HepG2 (cell line): ENCODE data around the gene CYP2J2. TPM values are rescaled to one million over a fixed set of nuclear protein-coding genes. Genes with fewer than 3 reads are reported as not detected.
A peak's percentile ranks its signal among the peaks of the same experiment; 100 is the strongest.

Experiments used
- BORCS8-MEF2B ChIP-seq: sonication (generic); formaldehyde crosslinking; IDR thresholded peaks from 2 replicates; pipeline ENCODE4 v1.8.0; 2022; ENCODE audit warnings: mild to moderate bottlenecking, missing genetic modification reagents
- ESRRA ChIP-seq: sonication (generic); formaldehyde crosslinking; IDR thresholded peaks from 2 replicates; pipeline ENCODE4 v1.5.1; 2020; ENCODE audit warnings: mild to moderate bottlenecking, low read depth, missing genetic modification reagents
- GATAD1 ChIP-seq: IDR thresholded peaks from 2 replicates; pipeline ENCODE4 v1.6.1; 2016; ENCODE audit warnings: missing genetic modification reagents, missing compliant biosample characterization
- NCOR1 ChIP-seq: fragments of 200-600 bp; sonication (generic); IDR thresholded peaks from 2 replicates; pipeline ENCODE4 v1.7.0; 2017; ENCODE audit warnings: antibody characterized with exemption, low read length, borderline replicate concordance
- NFYC ChIP-seq: IDR thresholded peaks from 2 replicates; pipeline ENCODE4 v1.6.1; 2016; ENCODE audit warnings: missing genetic modification reagents, missing compliant biosample characterization
- PLRG1 ChIP-seq: fragments of 450-650 bp; conservative IDR thresholded peaks from 2 replicates; pipeline ENCODE4 v1.6.1; 2016
- RFX3 ChIP-seq: IDR thresholded peaks from 2 replicates; pipeline ENCODE4 v1.6.1; 2016; ENCODE audit warnings: missing biosample characterization, missing genetic modification reagents
- SP5 ChIP-seq: IDR thresholded peaks from 2 replicates; pipeline ENCODE4 v1.6.1; 2016; ENCODE audit warnings: low read depth, borderline replicate concordance
- TBX3 ChIP-seq: fragments of 450-650 bp; IDR thresholded peaks from 2 replicates; pipeline ENCODE4 v1.6.1; 2017; ENCODE audit warnings: antibody characterized with exemption, mild to moderate bottlenecking, inconsistent platforms, borderline replicate concordance
- TOPORS ChIP-seq: sonication (generic); formaldehyde crosslinking; IDR thresholded peaks from 2 replicates; pipeline ENCODE4 v1.8.0; 2023; ENCODE audit warnings: mild to moderate bottlenecking, missing genetic modification reagents
- ZMAT3 ChIP-seq: sonication (generic); formaldehyde crosslinking; conservative IDR thresholded peaks from 2 replicates; pipeline ENCODE4 v1.7.0; 2021; ENCODE audit warnings: missing genetic modification reagents
- ZNF24 ChIP-seq: fragments of 450-650 bp; IDR thresholded peaks from 2 replicates; pipeline ENCODE4 v1.6.1; 2017; ENCODE audit warnings: antibody characterized with exemption, mild to moderate bottlenecking
- ZNF292 ChIP-seq: sonication (generic); formaldehyde crosslinking; IDR thresholded peaks from 2 replicates; pipeline ENCODE4 v1.8.1; 2022; ENCODE audit warnings: mild to moderate bottlenecking, low read depth, missing genetic modification reagents, borderline replicate concordance
- ZNF296 ChIP-seq: sonication (generic); formaldehyde crosslinking; conservative IDR thresholded peaks from 2 replicates; pipeline ENCODE4 v1.5.0; 2020; ENCODE audit warnings: mild to moderate bottlenecking, missing genetic modification reagents
- ZNF766 ChIP-seq: sonication (generic); formaldehyde crosslinking; IDR thresholded peaks from 2 replicates; pipeline ENCODE4 v1.5.0; 2020; ENCODE audit warnings: missing genetic modification reagents, borderline replicate concordance
- ZZZ3 ChIP-seq: sonication (generic); formaldehyde crosslinking; IDR thresholded peaks from 2 replicates; pipeline ENCODE4 v1.4.0; 2020; ENCODE audit warnings: missing genetic modification reagents, mild to moderate bottlenecking, borderline replicate concordance
- polyA plus RNA-seq, 8 experiments: library from polyadenylated mRNA; depleted of rRNA in 3 of 8; stranded (reverse) in 7 of 8; unstranded in 1 of 8; fragments of >200 nt; fragmentation: Illumina TruSeq in 4 of 8; extraction: Trizol in 4 of 8; gene quantifications; 2 replicates each; pipeline versions ENCODE4 v1.2.1 to v1.2.3, GENCODE V29; 2011 to 2016; ENCODE audit warnings: low read depth in 4 of 8, missing spikeins in 1 of 8, mixed read lengths in 1 of 8; ENCODE audit not compliant: insufficient read depth in 1 of 8
- total RNA-seq, 5 experiments: library from RNA; depleted of rRNA; stranded (reverse); fragments of >200 nt; fragmentation: Illumina TruSeq; extraction: Trizol; gene quantifications; 2 replicates each; pipeline ENCODE4 v1.2.3, GENCODE V29; 2016; ENCODE audit warnings: low read depth in 1 of 5
- TF ChIP-seq, protein P1 (sequence below): sonication (generic); formaldehyde crosslinking; IDR thresholded peaks from 2 replicates; pipeline ENCODE4 v1.4.0; 2020; ENCODE audit warnings: missing genetic modification reagents, borderline replicate concordance
- TF ChIP-seq, protein P2 (sequence below): sonication (generic); formaldehyde crosslinking; IDR thresholded peaks from 2 replicates; pipeline ENCODE4 v1.4.0; 2020; ENCODE audit warnings: low read depth, missing genetic modification reagents
- TF ChIP-seq, protein P3 (sequence below): sonication (generic); formaldehyde crosslinking; IDR thresholded peaks from 2 replicates; pipeline ENCODE4 v1.8.0; 2022; ENCODE audit warnings: missing genetic modification reagents, mild to moderate bottlenecking, borderline replicate concordance

Gene CYP2J2
- total and polyA plus RNA-seq, 2 of the 13 experiments (the other 11 are each of a cell fraction or from before 2014, with no cell fraction given) = 2.1 to 5.9 TPM

DNA sequence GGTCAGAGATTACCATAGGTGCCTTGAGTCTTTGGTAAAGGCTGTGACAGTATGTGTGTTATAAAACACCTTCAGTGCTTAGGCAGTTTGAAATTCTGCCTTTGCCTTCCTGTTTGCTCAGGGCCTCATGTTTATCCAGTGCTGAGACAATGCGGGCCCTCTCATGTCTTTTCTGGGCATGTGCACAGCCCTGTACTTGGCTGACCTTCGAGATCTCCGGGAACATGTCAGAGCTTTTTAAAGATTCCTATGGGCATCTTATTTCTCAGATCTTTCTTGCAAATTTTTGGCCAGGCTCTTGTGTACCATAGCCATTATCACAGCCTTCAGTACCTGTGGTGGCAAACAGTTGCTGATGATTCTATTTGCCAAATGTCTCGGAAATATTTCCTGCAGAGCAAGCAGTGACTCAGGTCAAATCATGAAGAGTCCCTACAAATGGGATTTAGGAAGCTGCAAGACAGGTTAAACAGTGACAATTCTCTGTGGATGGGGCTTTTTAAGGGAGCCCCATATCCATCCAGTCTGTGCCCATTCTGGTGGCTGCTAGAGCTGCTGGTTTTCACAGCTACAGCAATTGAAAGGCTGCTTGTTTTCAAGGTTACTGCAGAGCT, 69.7 kb downstream of the CYP2J2 start (continued):
- TF ChIP-seq, protein P1, sequence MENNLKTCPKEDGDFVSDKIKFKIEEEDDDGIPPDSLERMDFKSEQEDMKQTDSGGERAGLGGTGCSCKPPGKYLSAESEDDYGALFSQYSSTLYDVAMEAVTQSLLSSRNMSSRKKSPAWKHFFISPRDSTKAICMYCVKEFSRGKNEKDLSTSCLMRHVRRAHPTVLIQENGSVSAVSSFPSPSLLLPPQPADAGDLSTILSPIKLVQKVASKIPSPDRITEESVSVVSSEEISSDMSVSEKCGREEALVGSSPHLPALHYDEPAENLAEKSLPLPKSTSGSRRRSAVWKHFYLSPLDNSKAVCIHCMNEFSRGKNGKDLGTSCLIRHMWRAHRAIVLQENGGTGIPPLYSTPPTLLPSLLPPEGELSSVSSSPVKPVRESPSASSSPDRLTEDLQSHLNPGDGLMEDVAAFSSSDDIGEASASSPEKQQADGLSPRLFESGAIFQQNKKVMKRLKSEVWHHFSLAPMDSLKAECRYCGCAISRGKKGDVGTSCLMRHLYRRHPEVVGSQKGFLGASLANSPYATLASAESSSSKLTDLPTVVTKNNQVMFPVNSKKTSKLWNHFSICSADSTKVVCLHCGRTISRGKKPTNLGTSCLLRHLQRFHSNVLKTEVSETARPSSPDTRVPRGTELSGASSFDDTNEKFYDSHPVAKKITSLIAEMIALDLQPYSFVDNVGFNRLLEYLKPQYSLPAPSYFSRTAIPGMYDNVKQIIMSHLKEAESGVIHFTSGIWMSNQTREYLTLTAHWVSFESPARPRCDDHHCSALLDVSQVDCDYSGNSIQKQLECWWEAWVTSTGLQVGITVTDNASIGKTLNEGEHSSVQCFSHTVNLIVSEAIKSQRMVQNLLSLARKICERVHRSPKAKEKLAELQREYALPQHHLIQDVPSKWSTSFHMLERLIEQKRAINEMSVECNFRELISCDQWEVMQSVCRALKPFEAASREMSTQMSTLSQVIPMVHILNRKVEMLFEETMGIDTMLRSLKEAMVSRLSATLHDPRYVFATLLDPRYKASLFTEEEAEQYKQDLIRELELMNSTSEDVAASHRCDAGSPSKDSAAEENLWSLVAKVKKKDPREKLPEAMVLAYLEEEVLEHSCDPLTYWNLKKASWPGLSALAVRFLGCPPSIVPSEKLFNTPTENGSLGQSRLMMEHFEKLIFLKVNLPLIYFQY (CRISPR knock-in tag) = peak; percentile 57; the same call in 1 of the 2 replicates
- TF ChIP-seq NFYC (CRISPR knock-in tag) (peak; percentile 38), PLRG1 (no peak), BORCS8-MEF2B (CRISPR knock-in tag) (no peak), TOPORS (no peak), ZNF24 (no peak), ESRRA (CRISPR knock-in tag) (no peak), TBX3 (peak; percentile 25; the same call in 1 of the 2 replicates), NCOR1 (0 out of 2 replicates have a peak, but pooled peaks have one; percentile 30), GATAD1 (CRISPR knock-in tag) (0 out of 2 replicates have a peak, but pooled peaks have one; percentile 44), ZNF766 (CRISPR knock-in tag) (no peak), SP5 (CRISPR knock-in tag) (0 out of 2 replicates have a peak, but pooled peaks have one; percentile 22), ZNF296 (CRISPR knock-in tag) (no peak), ZNF292 (CRISPR knock-in tag) (peak; percentile 52; the same call in 1 of the 2 replicates), ZMAT3 (CRISPR knock-in tag) (no peak), ZZZ3 (no peak), RFX3 (CRISPR knock-in tag) (no peak)
- TF ChIP-seq, protein P2, sequence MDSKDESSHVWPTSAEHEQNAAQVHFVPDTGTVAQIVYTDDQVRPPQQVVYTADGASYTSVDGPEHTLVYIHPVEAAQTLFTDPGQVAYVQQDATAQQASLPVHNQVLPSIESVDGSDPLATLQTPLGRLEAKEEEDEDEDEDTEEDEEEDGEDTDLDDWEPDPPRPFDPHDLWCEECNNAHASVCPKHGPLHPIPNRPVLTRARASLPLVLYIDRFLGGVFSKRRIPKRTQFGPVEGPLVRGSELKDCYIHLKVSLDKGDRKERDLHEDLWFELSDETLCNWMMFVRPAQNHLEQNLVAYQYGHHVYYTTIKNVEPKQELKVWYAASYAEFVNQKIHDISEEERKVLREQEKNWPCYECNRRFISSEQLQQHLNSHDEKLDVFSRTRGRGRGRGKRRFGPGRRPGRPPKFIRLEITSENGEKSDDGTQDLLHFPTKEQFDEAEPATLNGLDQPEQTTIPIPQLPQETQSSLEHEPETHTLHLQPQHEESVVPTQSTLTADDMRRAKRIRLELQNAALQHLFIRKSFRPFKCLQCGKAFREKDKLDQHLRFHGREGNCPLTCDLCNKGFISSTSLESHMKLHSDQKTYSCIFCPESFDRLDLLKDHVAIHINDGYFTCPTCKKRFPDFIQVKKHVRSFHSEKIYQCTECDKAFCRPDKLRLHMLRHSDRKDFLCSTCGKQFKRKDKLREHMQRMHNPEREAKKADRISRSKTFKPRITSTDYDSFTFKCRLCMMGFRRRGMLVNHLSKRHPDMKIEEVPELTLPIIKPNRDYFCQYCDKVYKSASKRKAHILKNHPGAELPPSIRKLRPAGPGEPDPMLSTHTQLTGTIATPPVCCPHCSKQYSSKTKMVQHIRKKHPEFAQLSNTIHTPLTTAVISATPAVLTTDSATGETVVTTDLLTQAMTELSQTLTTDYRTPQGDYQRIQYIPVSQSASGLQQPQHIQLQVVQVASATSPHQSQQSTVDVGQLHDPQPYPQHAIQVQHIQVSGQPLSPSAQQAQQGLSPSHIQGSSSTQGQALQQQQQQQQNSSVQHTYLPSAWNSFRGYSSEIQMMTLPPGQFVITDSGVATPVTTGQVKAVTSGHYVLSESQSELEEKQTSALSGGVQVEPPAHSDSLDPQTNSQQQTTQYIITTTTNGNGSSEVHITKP = no peak
- TF ChIP-seq, protein P3, sequence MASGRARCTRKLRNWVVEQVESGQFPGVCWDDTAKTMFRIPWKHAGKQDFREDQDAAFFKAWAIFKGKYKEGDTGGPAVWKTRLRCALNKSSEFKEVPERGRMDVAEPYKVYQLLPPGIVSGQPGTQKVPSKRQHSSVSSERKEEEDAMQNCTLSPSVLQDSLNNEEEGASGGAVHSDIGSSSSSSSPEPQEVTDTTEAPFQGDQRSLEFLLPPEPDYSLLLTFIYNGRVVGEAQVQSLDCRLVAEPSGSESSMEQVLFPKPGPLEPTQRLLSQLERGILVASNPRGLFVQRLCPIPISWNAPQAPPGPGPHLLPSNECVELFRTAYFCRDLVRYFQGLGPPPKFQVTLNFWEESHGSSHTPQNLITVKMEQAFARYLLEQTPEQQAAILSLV = no peak
